Erythroblast (primary cell): ENCODE data around the gene SETD1B.

ENCODE experiments used
- GATA1 ChIP-seq: IDR thresholded peaks from 2 replicates; pipeline ENCODE4 v1.6.1; 2011; ENCODE audit warnings: low read depth, mild to moderate bottlenecking, control low read depth, low read length, moderate library complexity
- POLR2A ChIP-seq: IDR thresholded peaks from 2 replicates; pipeline ENCODE4 v1.6.1; 2011; ENCODE audit warnings: mild to moderate bottlenecking, low read length

- TF ChIP-seq POLR2A (no peak), GATA1 (no peak)
Observed at GRCh38 chr12:121803861-121804416, at the start of gene SETD1B.
